Epithelial cell of esophagus (primary cell): ENCODE measurements around the gene KNOP1.

Source experiments
- DNase-seq: peaks from one replicate; pipeline ENCODE4 v3.0.0; 2010; ENCODE audit warnings: low read depth
- H3K4me3 ChIP-seq: 2 replicates; pipeline ENCODE4 v1.5.1; 2011; ENCODE audit warnings: mild to moderate bottlenecking, low read length, control low read depth
- TF ChIP-seq, protein P1 (sequence below): IDR thresholded peaks from 2 replicates; pipeline ENCODE4 v1.5.1; 2011; ENCODE audit warnings: low read depth, mild to moderate bottlenecking, low read length, control low read depth, inconsistent platforms; ENCODE audit not compliant: insufficient read depth; ENCODE audit errors: missing control alignments

Gene KNOP1

GRCh38 chr16:19707569-19708295 is 10.3 kb downstream of the KNOP1 start:
- no peak overlapping the region for H3K4me3 ChIP-seq
- TF ChIP-seq, protein P1, sequence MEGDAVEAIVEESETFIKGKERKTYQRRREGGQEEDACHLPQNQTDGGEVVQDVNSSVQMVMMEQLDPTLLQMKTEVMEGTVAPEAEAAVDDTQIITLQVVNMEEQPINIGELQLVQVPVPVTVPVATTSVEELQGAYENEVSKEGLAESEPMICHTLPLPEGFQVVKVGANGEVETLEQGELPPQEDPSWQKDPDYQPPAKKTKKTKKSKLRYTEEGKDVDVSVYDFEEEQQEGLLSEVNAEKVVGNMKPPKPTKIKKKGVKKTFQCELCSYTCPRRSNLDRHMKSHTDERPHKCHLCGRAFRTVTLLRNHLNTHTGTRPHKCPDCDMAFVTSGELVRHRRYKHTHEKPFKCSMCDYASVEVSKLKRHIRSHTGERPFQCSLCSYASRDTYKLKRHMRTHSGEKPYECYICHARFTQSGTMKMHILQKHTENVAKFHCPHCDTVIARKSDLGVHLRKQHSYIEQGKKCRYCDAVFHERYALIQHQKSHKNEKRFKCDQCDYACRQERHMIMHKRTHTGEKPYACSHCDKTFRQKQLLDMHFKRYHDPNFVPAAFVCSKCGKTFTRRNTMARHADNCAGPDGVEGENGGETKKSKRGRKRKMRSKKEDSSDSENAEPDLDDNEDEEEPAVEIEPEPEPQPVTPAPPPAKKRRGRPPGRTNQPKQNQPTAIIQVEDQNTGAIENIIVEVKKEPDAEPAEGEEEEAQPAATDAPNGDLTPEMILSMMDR = no peak
- DNase-seq = no peak

DNA sequence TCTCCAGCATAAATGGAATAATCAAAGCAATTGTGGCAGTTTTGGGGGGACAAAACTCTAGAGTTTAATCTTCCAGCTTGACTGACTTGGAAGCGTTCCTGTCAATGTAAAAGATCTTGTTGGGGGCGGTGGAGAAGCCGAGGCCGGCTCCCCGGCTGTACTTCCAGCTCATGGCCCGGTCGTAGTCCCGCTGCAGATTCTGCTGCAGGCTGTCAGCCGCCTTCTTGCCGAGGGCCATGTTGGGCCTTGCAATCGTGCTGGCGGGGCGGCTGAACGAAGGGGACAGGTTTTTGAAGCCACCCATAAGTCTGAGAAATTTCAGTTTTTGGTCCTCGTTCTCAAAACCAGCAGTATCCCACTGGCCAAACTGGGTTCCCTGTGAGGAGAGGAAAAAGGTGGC is 11.2 kb downstream of the KNOP1 start:
- H3K4me3 ChIP-seq = no peak overlapping the region
- no peak for DNase-seq
- TF ChIP-seq, protein P1 = no peak

DNA sequence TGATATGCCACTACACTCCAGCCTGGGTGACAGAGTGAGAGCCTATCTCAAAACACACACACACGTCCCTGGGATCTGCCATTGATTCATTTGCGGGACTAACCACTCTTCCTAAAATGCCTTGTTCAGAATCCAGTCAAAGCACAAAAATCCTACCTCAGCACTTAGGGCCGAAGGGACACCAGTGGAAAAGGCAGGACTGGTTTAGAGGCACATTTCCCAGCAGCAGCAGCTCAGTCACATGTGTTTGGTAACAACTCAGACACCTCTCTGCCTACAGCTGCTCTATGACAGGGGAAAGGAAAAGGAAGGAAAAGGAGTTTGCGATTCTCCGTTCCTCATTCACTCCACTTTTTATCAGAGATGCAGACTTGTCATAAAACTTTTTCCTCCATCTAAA is 12.2 kb downstream of the KNOP1 start:
- TF ChIP-seq, protein P1 = no peak
- no peak for DNase-seq
- H3K4me3 ChIP-seq = no peak overlapping the region

DNA sequence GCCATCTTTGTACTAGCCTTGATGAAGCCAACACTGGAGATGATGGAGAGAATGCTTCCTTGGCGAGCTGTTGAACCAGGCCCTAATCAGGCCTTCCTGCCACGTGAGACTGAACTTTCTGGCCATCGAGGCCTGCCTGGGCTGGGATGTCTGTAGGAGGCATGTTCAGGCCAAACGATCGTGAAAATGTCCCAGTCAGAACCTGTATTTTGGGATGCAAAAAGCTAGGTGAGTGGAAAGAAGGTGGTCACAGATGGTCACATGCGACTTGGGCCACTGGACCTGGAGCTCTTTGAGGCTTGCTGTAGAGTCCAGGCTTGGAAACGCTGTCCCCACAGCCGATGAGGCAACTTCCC is 12.9 kb downstream of the KNOP1 start:
- TF ChIP-seq, protein P1 = no peak
- no peak overlapping the region for H3K4me3 ChIP-seq
- no peak for DNase-seq

GRCh38 chr16:19704321-19705145 is 13.5 kb downstream of the KNOP1 start:
- no peak overlapping the region for H3K4me3 ChIP-seq
- TF ChIP-seq, protein P1 = no peak
- peak; percentile 58 for DNase-seq

DNA sequence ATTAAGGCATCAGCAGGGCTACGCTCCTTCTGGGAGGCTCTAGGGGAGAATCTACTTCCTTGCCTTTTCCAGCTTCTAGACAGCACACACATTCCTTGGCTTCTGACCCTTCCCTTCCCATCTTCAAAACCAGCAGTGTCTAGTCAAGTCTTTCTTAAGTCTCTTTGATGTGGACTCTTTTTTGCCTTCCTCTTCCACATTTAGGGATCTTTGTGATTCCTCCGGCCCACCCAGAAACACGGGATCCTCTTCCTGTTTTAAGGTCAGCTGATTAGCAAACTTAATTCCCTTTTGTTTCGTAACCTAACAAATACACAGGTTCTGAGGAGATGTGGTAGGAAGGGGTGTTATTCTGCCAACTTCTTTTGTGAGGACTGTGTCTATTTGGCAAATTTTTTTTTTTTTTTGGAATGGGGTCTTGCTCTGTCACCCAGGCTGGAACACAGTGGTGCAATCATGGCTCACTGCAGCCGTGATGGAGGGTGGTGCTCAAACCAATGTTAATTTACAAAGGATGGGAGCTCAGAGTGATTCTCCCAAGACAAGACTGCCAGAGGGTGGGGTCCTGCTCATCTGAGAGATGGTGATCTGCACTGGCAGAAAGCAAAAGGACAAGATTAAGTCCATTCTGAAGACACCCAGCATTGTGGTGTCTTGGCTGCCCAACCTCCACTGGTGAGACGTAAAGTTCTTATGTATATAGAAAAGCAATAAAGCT is 14.7 kb downstream of the KNOP1 start:
- TF ChIP-seq, protein P1 = no peak
- DNase-seq = no peak
- no peak overlapping the region for H3K4me3 ChIP-seq
